Stimulated activated CD8-positive, alpha-beta memory T cell treated with anti-CD3 and anti-CD28 coated beads, Interleukin-7, amount 100 ng/mL, for 48 hours (primary cell): ENCODE results near the gene DCC.

Source experiments
- DNase-seq, 2 donors: peaks; one replicate each; pipeline ENCODE4 v3.0.0-alpha.2; 2020; ENCODE audit warnings: low read depth in 1 of 2; ENCODE audit errors: extremely low read depth in 1 of 2

The DCC gene

DNA sequence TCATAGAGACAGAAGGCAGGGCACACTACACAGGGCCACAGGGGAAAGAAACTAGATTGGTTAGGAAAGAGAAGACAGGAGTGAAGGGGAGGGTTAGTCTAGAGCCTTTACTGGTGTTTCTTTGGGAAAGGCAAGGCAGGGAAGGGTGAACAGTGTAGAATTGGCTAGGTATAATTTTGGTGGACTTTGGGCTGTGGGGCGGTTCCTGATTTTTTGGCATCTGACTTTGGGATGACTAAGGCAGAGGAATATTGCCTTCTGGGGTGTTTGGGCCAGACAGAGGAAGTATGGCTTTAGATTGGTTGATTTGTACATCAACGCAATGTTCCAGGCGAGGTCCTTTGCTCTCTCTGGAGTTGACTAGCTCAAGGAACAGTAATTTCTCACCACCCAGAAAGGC is 534.8 kb downstream of the DCC start:
- no peak for DNase-seq

- no peak for DNase-seq
Observed at GRCh38 chr18:52875725-52876124, 535.7 kb downstream of the DCC start.

GRCh38 chr18:52888014-52888413 is 548.0 kb downstream of the DCC start:
- DNase-seq = no peak

DNA sequence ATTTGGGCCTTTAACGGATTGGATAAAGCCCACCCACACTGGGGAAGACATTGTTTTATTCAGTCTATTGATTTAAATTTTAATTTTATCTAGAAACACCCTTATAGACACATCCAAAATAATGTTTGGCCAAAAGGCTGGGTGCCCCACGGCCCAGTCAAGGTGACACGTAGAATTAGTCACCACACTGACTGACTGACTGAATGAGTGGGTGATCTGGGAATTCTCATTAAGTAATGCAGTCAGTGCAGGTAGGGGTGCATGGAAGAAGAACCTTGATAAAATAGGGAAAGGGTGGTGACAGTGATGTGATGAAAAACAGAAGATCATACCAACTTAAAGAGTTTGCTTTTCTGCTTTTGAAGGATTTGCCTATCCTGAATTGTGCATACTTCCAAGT is 554.8 kb downstream of the DCC start:
- no peak for DNase-seq

- no peak for DNase-seq
Observed at GRCh38 chr18:52897611-52898484, 557.9 kb downstream of the DCC start.

- no peak for DNase-seq
Observed at GRCh38 chr18:52898485-52899058, 558.6 kb downstream of the DCC start.

DNA sequence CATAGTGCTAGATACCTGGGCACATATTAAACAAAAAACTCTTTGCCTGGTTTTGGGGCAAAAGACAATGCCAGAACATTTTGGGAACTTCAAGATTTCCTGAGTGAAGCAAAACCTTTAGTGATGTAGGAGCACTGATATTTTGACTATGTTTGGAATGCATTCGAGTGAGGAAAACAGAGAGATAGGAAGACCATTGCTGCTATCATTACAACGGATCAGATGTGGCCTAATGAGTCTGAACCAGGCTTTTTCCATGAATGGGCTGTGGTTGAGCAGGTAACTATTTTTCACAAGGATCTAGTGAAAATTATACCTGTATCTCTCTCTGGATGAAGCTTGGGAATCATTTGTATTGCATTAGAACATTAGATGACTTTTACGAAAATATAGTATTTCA is 562.2 kb downstream of the DCC start:
- no peak for DNase-seq

- no peak for DNase-seq
Observed at GRCh38 chr18:52903857-52904256, 563.9 kb downstream of the DCC start.

DNA sequence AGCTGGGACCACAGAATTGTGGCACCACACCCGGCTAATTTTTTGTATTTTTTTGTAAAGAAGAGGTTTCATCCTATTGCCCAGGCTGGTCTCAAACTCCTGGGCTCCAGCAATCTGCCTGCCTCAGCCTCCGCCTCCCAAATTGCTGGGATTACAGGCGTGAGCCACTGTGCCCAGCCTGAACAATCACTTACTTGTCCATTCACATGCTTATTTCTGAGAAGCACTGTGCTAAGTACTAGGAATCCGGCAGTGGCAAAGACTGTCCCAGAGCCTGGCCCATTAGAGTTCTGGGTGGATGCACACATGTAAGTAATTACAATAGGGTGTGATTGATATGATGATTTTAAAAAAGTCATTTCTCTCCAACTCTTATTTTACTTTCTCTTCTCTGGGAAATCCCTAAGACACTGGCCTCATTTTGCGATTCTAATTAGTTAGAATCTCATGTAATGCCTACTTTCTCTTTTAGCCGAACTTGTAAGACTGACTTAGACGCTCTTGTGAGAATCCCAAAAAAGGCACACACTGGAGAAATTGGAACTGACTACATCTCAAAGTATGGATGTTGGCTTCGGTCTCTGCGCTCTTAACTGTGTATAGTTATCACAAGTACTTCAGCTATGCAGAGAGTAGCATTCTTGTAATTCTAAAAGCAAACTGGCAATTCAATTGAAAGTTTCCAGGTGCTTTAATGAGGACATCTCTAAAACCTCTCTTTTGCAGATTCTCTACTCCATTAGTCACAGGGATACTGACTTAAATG is 567.7 kb downstream of the DCC start:
- DNase-seq = no peak

DNA sequence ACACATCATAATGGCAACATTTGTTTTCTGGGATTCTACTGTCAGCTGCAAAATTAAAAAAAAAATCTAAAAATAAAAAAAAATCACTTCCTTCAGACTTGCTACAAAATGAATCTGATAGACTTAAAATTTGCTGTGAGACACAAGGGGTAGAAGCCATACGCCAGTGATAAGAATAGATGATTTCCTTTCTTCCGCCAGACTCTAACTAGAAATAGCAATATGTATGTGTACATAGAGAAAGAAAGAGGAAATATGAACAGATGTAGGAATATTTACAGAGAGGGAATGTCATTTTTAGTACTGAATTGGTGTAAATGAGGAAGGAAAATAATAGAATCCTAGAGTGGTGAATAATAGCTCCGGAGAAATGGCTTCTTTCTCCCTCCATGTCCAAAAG is 574.2 kb downstream of the DCC start:
- no peak for DNase-seq

- DNase-seq = no peak
Observed at GRCh38 chr18:52920665-52921064, 580.7 kb downstream of the DCC start.

GRCh38 chr18:52933356-52933755 is 593.4 kb downstream of the DCC start:
- no peak for DNase-seq

GRCh38 chr18:52936931-52937330 is 596.9 kb downstream of the DCC start:
- no peak for DNase-seq

- DNase-seq = no peak
Observed at GRCh38 chr18:52937840-52938239, 597.8 kb downstream of the DCC start.

- no peak for DNase-seq
Observed at GRCh38 chr18:52945552-52945951, 605.6 kb downstream of the DCC start.

GRCh38 chr18:52948868-52949444 is 609.0 kb downstream of the DCC start:
- DNase-seq = no peak

- DNase-seq = no peak
Observed at GRCh38 chr18:52950155-52950554, 610.2 kb downstream of the DCC start.

GRCh38 chr18:52953387-52953786 is 613.4 kb downstream of the DCC start:
- no peak for DNase-seq

- no peak for DNase-seq
Observed at GRCh38 chr18:52963481-52963880, 623.5 kb downstream of the DCC start.

GRCh38 chr18:52970686-52971085 is 630.7 kb downstream of the DCC start:
- DNase-seq = no peak

DNA sequence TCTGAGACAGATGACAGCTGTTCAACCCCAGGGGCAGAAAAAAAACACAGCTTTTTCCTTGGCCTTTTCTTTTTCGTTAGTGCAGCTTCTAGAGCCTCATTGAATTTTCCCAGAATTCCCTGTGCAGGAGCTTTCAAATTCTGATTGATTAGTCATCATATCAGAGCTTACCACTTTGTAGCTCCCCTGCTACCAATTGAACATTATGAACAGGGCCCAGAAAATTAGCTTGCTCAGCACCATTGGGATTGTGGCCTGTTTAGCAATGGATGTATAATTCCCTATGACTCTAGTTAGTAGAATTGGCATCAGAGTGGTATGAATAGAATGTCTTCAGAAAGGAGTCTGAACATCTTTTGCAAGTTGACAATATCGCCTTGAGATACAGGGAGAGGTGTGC is 631.1 kb downstream of the DCC start:
- DNase-seq = no peak
